Measurements from ENCODE around the gene CNTNAP5.
A peak's percentile ranks its signal among the peaks of the same experiment; 100 is the strongest.

The CNTNAP5 gene

GRCh38 chr2:124316881-124317605 is 292.0 kb downstream of the CNTNAP5 start:
- Histone ChIP-seq H3K36me3 (replicated peaks) (no peaks in the 10 kb centered on the region), H3K9me3 (no peaks in the 10 kb centered on the region), H3K4me1 (no peaks in the 10 kb centered on the region), H3K4me3 (no peak overlapping the region), H3K27me3 (ENCODE audit: low read depth) (no peaks in the 10 kb centered on the region)
- in situ Hi-C loops (cut with MboI; ENCODE audit: low sequenced_read_pairs), result no loop called here
- DNase-seq (ENCODE audit: low spot score in 2 of 2), result no peak

GRCh38 chr2:124317628-124318027 is 292.5 kb downstream of the CNTNAP5 start:
- no peaks in the 10 kb centered on the region for H3K27me3 ChIP-seq (ENCODE audit: low read depth)
- no peak overlapping the region for H3K4me3 ChIP-seq
- no peaks in the 10 kb centered on the region for H3K9me3 ChIP-seq
- H3K36me3 ChIP-seq (replicated peaks), result no peaks in the 10 kb centered on the region
- no peaks in the 10 kb centered on the region for H3K4me1 ChIP-seq
- no peak for DNase-seq (ENCODE audit: low spot score in 2 of 2)
- in situ Hi-C loops (cut with MboI; ENCODE audit: low sequenced_read_pairs), result no loop called here

DNA sequence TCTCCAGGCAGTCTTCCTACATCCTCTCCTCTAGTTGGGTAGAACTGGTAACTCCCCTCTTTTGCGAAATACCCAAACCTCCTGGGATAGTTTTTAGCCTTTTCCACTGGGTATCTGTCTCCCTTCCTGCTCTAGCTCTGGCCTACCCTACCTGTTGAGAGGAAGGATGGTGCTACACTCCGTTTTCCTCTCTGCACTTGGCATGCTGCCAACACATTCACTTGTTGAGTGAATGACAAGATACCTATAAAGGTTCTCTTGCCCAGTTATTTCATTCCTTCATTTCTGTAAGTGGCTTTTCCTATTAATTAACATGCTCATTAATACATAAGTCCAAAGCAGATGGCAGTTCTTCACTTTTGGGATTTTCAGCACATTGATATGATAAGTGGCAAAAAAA is 293.8 kb downstream of the CNTNAP5 start:
- Histone ChIP-seq H3K9me3 (no peaks in the 10 kb centered on the region), H3K36me3 (replicated peaks) (no peaks in the 10 kb centered on the region), H3K4me1 (no peaks in the 10 kb centered on the region), H3K4me3 (no peak overlapping the region), H3K27me3 (ENCODE audit: low read depth) (no peaks in the 10 kb centered on the region)
- in situ Hi-C loops (cut with MboI; ENCODE audit: low sequenced_read_pairs), result no loop called here
- no peak for DNase-seq (ENCODE audit: low spot score in 2 of 2)

GRCh38 chr2:124319577-124319976 is 294.5 kb downstream of the CNTNAP5 start:
- Histone ChIP-seq H3K4me3 (no peak overlapping the region), H3K36me3 (replicated peaks) (no peaks in the 10 kb centered on the region), H3K9me3 (no peaks in the 10 kb centered on the region), H3K27me3 (ENCODE audit: low read depth) (no peaks in the 10 kb centered on the region), H3K4me1 (no peaks in the 10 kb centered on the region)
- in situ Hi-C loops (cut with MboI; ENCODE audit: low sequenced_read_pairs), result no loop called here
- DNase-seq (ENCODE audit: low spot score in 2 of 2), result no peak

GRCh38 chr2:124320051-124320688 is 295.1 kb downstream of the CNTNAP5 start:
- no peaks in the 10 kb centered on the region for H3K27me3 ChIP-seq (ENCODE audit: low read depth)
- no peaks in the 10 kb centered on the region for H3K9me3 ChIP-seq
- in situ Hi-C loops (cut with MboI; ENCODE audit: low sequenced_read_pairs), result no loop called here
- H3K4me1 ChIP-seq, result peaks cover 2% of the 10 kb centered on the region; the same call in 1 of the 2 replicates
- DNase-seq (ENCODE audit: low spot score in 2 of 2), result no peak
- H3K4me3 ChIP-seq, result no peak overlapping the region
- no peaks in the 10 kb centered on the region for H3K36me3 ChIP-seq (replicated peaks)

DNA sequence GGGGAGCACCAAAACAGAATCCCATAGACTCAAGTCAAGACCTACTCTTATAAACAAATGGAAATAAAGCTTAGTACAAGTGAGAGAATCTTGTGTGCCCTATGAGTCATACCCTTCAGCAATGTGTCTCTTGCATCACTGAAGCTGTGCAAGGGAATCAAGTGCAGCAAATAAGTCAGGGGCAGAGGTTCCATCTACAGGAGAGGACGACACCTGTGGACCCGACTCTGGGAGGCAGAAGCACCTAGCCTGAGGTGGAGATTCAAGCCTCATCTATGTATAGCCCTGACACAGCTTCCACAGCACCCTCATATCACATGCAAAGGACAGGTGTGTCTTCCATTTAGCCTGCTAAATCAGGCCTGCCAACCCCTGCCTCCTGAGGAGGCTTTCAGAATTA is 298.2 kb downstream of the CNTNAP5 start:
- no peak for DNase-seq (ENCODE audit: low spot score in 2 of 2)
- in situ Hi-C loops (cut with MboI; ENCODE audit: low sequenced_read_pairs), result no loop called here
- peaks cover 22% of the 10 kb centered on the region for H3K4me1 ChIP-seq

GRCh38 chr2:124325667-124326440 is 300.8 kb downstream of the CNTNAP5 start:
- Histone ChIP-seq H3K36me3 (replicated peaks) (no peaks in the 10 kb centered on the region), H3K9me3 (no peaks in the 10 kb centered on the region), H3K4me1 (peaks cover 37% of the 10 kb centered on the region), H3K27me3 (ENCODE audit: low read depth) (no peaks in the 10 kb centered on the region), H3K4me3 (no peak overlapping the region)
- DNase-seq (ENCODE audit: low spot score in 2 of 2), result peak; percentile 54 to 62
- in situ Hi-C loops (cut with MboI; ENCODE audit: low sequenced_read_pairs), result no loop called here

More for the DNA sequence above, 298.2 kb downstream of the CNTNAP5 start:
- H3K4me3 ChIP-seq, result no peak overlapping the region
- no peaks in the 10 kb centered on the region for H3K9me3 ChIP-seq
- H3K36me3 ChIP-seq (replicated peaks), result no peaks in the 10 kb centered on the region
- no peaks in the 10 kb centered on the region for H3K27me3 ChIP-seq (ENCODE audit: low read depth)

DNA sequence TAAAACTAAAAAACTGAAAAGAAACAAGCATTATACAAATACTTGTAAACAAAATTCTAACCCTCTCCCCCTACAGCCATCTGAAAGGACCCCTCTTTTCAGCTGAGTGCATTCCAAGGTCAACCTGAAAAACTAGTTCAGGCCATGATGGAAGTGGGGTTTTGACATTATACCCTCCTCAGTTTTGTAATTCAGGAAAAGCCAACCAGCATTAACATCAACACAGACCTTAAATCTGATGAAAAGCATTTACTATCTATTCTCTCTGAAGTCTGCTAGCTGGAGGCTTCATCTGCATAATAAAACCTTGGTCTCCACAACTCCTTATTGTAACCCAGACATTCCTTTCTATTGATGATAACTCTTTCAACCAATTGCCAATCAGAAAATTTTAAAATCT is 302.2 kb downstream of the CNTNAP5 start:
- Histone ChIP-seq H3K4me3 (no peak overlapping the region), H3K27me3 (ENCODE audit: low read depth) (no peaks in the 10 kb centered on the region), H3K36me3 (replicated peaks) (no peaks in the 10 kb centered on the region), H3K4me1 (peaks cover 37% of the 10 kb centered on the region), H3K9me3 (no peaks in the 10 kb centered on the region)
- in situ Hi-C loops (cut with MboI; ENCODE audit: low sequenced_read_pairs), result no loop called here
- DNase-seq (ENCODE audit: low spot score in 2 of 2), result peak; percentile 31 to 91

- Histone ChIP-seq H3K27me3 (ENCODE audit: low read depth) (no peaks in the 10 kb centered on the region), H3K4me3 (no peak overlapping the region), H3K9me3 (no peaks in the 10 kb centered on the region), H3K36me3 (replicated peaks) (no peaks in the 10 kb centered on the region), H3K4me1 (peaks cover 37% of the 10 kb centered on the region)
- peak in 1 of 2 experiments; percentile 84 for DNase-seq (ENCODE audit: low spot score in 2 of 2)
- in situ Hi-C loops (cut with MboI; ENCODE audit: low sequenced_read_pairs), result no loop called here
Measured at GRCh38 chr2:124328397-124328796, 303.3 kb downstream of the CNTNAP5 start.

DNA sequence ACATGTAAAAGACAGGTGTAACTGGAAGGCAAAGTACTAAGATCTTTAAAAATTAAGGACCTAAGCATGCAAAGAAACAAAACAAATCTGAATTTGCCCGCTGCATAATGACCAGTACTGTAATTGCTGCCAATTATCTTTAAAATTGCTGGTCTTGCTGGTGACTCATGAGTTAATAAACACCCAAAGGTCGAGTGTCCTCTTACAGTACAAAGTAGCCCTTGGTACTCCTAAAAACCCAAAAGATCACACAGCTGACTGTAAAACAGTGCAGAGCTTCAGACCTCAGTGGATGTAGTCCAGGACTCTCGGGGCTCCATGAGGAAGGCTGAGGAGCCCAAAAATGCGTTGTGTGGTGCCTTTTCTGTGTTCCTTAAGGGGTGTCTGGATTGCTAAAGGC is 308.7 kb downstream of the CNTNAP5 start:
- Histone ChIP-seq H3K27me3 (ENCODE audit: low read depth) (no peaks in the 10 kb centered on the region), H3K4me3 (no peak overlapping the region), H3K4me1 (peaks cover 10% of the 10 kb centered on the region), H3K9me3 (no peaks in the 10 kb centered on the region), H3K36me3 (replicated peaks) (no peaks in the 10 kb centered on the region)
- in situ Hi-C loops (cut with MboI; ENCODE audit: low sequenced_read_pairs), result no loop called here
- no peak for DNase-seq (ENCODE audit: low spot score in 2 of 2)

- Histone ChIP-seq H3K36me3 (replicated peaks) (no peaks in the 10 kb centered on the region), H3K27me3 (ENCODE audit: low read depth) (no peaks in the 10 kb centered on the region), H3K9me3 (no peaks in the 10 kb centered on the region), H3K4me3 (no peak overlapping the region), H3K4me1 (no peaks in the 10 kb centered on the region; the same call in 1 of the 2 replicates)
- in situ Hi-C loops (cut with MboI; ENCODE audit: low sequenced_read_pairs), result no loop called here
- DNase-seq (ENCODE audit: low spot score in 2 of 2), result no peak
Measured at GRCh38 chr2:124335058-124335457, 310.0 kb downstream of the CNTNAP5 start.

- Histone ChIP-seq H3K36me3 (replicated peaks) (no peaks in the 10 kb centered on the region), H3K4me1 (no peaks in the 10 kb centered on the region; the same call in 1 of the 2 replicates), H3K4me3 (no peak overlapping the region), H3K9me3 (no peaks in the 10 kb centered on the region), H3K27me3 (ENCODE audit: low read depth) (no peaks in the 10 kb centered on the region)
- no peak for DNase-seq (ENCODE audit: low spot score in 2 of 2)
- in situ Hi-C loops (cut with MboI; ENCODE audit: low sequenced_read_pairs), result no loop called here
Measured at GRCh38 chr2:124339709-124340108, 314.6 kb downstream of the CNTNAP5 start.

GRCh38 chr2:124343827-124344498 is 318.9 kb downstream of the CNTNAP5 start:
- H3K4me1 ChIP-seq, result no peaks in the 10 kb centered on the region; the same call in 1 of the 2 replicates
- no peak for DNase-seq (ENCODE audit: low spot score in 2 of 2)
- no peaks in the 10 kb centered on the region for H3K36me3 ChIP-seq (replicated peaks)
- H3K9me3 ChIP-seq, result no peaks in the 10 kb centered on the region
- H3K4me3 ChIP-seq, result no peak overlapping the region
- H3K27me3 ChIP-seq (ENCODE audit: low read depth), result no peaks in the 10 kb centered on the region
- in situ Hi-C loops (cut with MboI; ENCODE audit: low sequenced_read_pairs), result no loop called here
